ENCODE data around the gene KDM2B. TPM values are rescaled to one million over a fixed set of nuclear protein-coding genes. Genes with fewer than 3 reads are reported as not detected.

KDM2B gene
- total RNA-seq, 2 donors from 2014 or later = 18.1 to 39.3 TPM

DNA sequence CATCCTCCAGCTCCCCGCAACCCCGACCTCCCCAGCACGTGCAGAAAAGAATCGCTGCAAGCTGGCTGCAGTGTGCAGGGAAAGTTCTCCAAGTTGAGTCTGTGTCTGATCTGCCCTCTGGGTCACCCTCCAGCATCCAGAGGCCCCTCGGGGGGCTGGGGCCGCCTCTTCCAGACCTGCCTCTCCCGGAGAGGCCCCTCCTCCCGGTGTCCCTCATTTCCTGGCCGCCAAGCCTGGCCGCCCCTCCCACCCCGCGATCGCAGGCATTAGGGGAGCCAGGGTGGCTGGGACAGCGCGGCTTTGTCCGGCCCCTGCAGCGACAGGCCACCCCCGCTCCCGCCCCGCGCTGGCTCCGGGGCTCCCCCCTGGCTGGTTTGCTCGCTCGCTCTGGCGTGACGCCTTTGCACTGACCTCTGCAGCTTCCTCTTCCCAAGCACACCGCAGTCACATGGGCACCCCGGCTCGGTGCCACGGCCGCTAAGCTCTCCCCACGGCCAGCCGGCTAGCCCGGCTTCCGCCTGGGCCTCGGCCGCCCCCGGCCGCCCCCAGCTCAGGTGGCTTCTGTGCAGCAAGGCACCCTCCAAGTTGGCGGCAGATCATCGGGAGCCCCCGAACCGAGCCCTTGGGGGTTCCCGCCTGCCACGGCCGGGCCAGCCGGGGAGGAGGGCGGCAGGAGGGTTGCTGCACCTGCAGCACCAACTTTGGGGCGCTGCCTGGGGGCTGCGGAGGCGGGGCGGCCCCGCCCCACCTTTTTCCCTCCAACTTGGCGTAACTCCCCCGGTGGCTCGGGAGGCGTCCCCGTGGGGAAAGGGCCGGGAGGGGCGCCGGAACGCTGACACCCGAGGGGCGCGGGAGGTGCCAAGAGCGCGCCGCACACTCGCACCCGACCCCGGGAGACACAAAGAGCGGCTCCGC, 43.7 kb downstream of the KDM2B start:
- Histone ChIP-seq H3K27me3 (replicated peaks; ENCODE audit: insufficient read depth) (no peaks in the 10 kb centered on the region), H3K27ac (peak overlapping the region; percentile 76 to 82), H3K4me1 (replicated peaks) (peaks cover 4% of the 10 kb centered on the region), H3K36me3 (no peaks in the 10 kb centered on the region), H3K4me3 (peak overlapping the region; percentile 50 to 51), H3K9me3 (no peaks in the 10 kb centered on the region)
- DNase-seq (ENCODE audit: low spot score) = peak; percentile 67
- TF ChIP-seq POLR2AphosphoS5 (IDR thresholded peaks at IDR 0.05) (peak; percentile 62), POLR2A (IDR thresholded peaks at IDR 0.05) (peak; percentile 39)
- TF ChIP-seq, protein P1, sequence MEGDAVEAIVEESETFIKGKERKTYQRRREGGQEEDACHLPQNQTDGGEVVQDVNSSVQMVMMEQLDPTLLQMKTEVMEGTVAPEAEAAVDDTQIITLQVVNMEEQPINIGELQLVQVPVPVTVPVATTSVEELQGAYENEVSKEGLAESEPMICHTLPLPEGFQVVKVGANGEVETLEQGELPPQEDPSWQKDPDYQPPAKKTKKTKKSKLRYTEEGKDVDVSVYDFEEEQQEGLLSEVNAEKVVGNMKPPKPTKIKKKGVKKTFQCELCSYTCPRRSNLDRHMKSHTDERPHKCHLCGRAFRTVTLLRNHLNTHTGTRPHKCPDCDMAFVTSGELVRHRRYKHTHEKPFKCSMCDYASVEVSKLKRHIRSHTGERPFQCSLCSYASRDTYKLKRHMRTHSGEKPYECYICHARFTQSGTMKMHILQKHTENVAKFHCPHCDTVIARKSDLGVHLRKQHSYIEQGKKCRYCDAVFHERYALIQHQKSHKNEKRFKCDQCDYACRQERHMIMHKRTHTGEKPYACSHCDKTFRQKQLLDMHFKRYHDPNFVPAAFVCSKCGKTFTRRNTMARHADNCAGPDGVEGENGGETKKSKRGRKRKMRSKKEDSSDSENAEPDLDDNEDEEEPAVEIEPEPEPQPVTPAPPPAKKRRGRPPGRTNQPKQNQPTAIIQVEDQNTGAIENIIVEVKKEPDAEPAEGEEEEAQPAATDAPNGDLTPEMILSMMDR (IDR thresholded peaks at IDR 0.05) = no peak
- WGBS = under 1% methylated on average over 72 of the region's 73 CpGs
- intact Hi-C loops (cut with DNase I) = loop anchor here (2.0 kb wide), 1 partner anchor 36 kb away; no protein-coding TSS in a partner anchor

DNA sequence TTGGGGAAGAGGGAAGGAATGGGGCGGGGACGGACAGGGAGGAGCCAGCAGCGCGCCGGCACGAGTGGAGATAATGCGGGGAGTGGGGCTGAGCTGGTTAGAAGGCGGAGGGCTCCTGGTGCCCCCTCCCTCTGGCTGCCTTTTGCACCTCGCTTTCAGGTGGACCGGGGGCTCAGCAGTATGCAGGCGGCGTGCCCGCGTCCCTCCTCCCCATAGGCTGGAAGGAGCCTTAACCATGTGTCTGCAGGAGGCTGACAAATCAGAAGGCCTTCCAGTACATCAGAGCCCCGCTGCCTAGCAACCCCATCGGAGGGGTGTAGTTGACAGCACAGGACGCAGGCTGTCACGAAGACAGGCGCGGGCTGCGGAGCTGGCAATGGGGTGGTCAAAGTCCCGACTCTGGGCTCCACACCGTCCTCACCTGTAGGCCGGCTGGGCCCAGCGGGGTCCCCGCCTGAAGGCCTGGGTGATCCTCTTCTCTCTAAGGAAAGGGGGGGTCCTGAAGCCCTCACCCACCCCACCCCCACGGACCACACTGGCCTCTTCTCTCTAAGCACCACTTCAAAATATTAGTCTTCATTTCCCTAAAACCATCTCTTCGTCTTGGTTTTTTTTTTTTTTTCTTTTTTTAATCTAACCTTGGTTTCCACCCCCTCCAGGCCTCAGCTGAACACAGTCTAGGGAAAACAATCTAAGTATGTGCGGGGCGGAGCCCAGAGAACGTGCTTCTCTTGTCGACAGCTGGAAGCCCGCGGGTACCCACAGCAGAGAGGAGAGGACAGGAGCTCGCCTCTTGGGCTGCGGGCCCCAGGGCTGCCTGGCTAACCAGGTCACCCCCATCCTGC, 44.5 kb downstream of the KDM2B start:
- H3K9me3 ChIP-seq = no peaks in the 10 kb centered on the region
- H3K4me3 ChIP-seq = peak overlapping the region; percentile 50 to 51
- peak overlapping the region; percentile 76 to 82 for H3K27ac ChIP-seq
- H3K27me3 ChIP-seq (replicated peaks; ENCODE audit: insufficient read depth) = no peaks in the 10 kb centered on the region
- DNase-seq (ENCODE audit: low spot score) = peak; percentile 62
- H3K36me3 ChIP-seq = no peaks in the 10 kb centered on the region
- peaks cover 4% of the 10 kb centered on the region for H3K4me1 ChIP-seq (replicated peaks)
- intact Hi-C loops (cut with DNase I) = loop anchor here (2.0 kb wide), 1 partner anchor 35 kb away; no protein-coding TSS in a partner anchor
- 8% methylated on average over 36 of the region's 36 CpGs for WGBS
- TF ChIP-seq, protein P1 (IDR thresholded peaks at IDR 0.05) = no peak
- TF ChIP-seq POLR2A (IDR thresholded peaks at IDR 0.05) (no peak), POLR2AphosphoS5 (IDR thresholded peaks at IDR 0.05) (peak; percentile 6)

DNA sequence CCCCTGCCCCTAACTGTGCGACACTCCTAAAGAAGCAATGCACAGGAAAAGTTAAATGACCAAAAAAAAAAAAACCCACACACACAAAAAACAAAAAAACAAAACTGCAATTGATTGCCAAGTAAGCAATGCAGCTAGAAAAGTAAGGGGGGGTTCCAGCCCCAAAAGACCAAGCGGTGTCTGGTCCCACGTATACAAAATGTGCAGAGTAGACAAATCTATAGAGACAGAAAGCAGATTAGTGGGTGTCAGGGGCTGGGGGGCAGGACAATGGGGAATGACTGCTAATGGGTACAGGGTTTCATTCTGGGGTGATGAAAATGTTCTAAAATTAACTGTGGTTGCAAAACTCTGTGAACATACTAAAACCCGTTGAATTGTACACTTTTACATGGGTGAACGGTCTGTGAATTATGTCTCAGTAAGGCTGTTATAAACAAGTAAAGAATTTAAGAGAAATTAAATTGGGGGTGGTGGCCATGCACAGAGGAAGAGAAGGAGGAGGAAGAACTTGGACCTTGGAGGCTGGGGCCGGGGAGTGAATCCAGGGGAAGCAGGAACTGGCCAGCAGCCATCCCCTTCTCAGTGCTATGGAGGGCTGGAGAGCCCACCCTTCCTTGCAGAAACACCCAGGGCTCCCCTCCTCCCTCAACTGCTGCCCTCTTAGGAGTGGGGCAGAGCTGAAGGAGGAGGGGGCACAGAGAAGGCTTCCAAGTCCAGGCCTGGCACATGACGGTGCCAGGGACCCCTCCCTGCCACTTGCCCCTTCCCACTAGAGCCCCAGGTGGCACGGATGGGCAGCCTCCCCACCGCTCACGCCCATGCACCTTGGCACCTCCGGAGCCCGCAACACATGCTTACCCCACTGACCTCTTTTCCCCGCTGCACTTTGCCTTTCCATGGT, 45.4 kb downstream of the KDM2B start:
- 45% methylated on average over 13 of the region's 13 CpGs for WGBS
- intact Hi-C loops (cut with DNase I) = loop anchor here (2.0 kb wide), 1 partner anchor 35 kb away; no protein-coding TSS in a partner anchor
- Histone ChIP-seq H3K9me3 (no peaks in the 10 kb centered on the region), H3K27ac (no peak overlapping the region), H3K4me1 (replicated peaks) (peaks cover 4% of the 10 kb centered on the region), H3K4me3 (peak overlapping the region; percentile 50 to 51), H3K36me3 (no peaks in the 10 kb centered on the region), H3K27me3 (replicated peaks; ENCODE audit: insufficient read depth) (no peaks in the 10 kb centered on the region)
- no peak for DNase-seq (ENCODE audit: low spot score)
- TF ChIP-seq, protein P1 (IDR thresholded peaks at IDR 0.05) = no peak
- TF ChIP-seq POLR2AphosphoS5 (IDR thresholded peaks at IDR 0.05) (no peak), POLR2A (IDR thresholded peaks at IDR 0.05) (no peak)

DNA sequence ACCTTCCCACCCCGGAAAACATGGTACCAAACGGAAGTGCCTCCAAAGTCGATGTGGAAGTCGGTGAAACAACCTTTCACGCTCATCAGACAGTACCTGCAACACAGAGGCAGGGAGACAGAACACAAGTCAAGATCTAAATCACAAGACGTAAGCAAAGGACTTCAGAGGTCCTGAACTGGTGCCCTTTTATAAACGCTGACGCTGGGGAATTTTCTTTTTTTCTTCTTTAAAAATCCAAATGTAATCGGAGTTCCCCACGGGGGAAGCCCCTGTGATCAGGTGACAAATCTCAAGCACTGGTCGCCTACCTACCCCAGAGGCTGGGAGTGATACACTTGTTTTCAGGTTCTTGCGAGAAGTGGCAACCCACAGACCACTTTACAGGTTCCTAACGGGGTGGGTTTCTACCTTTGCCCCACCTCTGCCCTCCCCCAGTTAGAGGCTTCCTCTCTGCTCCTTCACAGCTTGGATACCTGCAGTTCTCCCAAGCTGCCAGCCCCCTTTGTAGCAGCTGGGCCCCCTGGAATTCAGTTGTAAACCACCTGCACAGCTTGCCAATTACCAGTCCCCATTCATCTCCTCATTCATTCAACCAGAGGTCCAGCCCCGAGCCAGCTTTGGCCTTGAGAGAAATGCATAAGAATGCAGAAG, 46.2 kb downstream of the KDM2B start:
- Histone ChIP-seq H3K27me3 (replicated peaks; ENCODE audit: insufficient read depth) (no peaks in the 10 kb centered on the region), H3K4me1 (replicated peaks) (peaks cover 4% of the 10 kb centered on the region), H3K36me3 (no peaks in the 10 kb centered on the region), H3K4me3 (no peak overlapping the region), H3K9me3 (no peaks in the 10 kb centered on the region), H3K27ac (no peak overlapping the region)
- DNase-seq (ENCODE audit: low spot score) = no peak
- intact Hi-C loops (cut with DNase I) = no loop called here
- TF ChIP-seq, protein P1 (IDR thresholded peaks at IDR 0.05) = no peak
- TF ChIP-seq POLR2AphosphoS5 (IDR thresholded peaks at IDR 0.05) (no peak), POLR2A (IDR thresholded peaks at IDR 0.05) (no peak)
- 72% methylated on average over 14 of the region's 14 CpGs for WGBS

All from prostate gland (tissue), 2 donors.